Mucosa of gallbladder (tissue), 1 donor: ENCODE data around the gene SUMO2. TPM values are rescaled to one million over a fixed set of nuclear protein-coding genes. Genes with fewer than 3 reads are reported as not detected.
"Not testable (repeated sequence)": the region's sequence is repeated elsewhere in the genome, so short reads cannot be mapped to it uniquely, and the experiment has no call there.

Experiments
- DNase-seq: peaks from one replicate; pipeline ENCODE4 v3.0.0-alpha.2; 2020; ENCODE audit warnings: low spot score
- total RNA-seq: library from RNA; stranded (reverse); gene quantifications from one replicate; pipeline ENCODE4 v1.2.1, GENCODE V29; 2021
- donor health status: DM: no; HTN: no; CAD: no.

SUMO2 gene
- total RNA-seq, 1 donor from 2014 or later, result 353 TPM

DNA sequence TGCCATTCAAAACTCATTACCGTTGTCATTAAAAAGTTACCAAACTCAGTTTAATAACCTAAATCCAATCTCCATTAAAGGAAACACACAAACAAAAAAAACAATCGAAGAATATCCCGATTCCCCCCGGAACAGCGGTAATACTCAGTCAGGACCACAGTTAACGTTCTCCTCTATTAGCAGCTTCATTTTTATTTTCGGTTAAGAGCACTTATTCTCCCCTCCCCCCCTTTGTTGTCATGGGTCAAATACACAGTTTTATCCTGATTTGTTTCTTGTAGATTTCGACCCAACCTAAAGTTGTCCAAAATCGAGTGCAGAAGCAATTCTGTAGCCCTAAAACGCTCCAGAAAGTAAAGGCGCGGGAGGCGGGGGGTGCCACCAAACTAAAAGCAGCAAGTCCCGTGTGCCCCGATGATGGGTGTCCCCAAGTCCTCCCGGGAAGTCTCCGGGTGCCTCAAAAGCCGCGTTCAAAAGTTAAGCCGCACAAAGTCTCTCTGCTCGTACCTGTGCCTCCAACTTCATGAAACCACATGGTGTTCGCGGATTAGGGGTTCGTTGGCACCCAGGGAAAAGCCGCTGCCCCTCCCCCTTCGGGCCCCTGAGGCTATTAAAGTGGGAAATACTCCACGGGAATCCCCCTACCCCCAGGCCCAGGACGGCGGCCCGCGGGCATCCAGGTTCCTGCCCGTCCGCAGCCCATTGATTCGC, 996 bp downstream of the SUMO2 start:
- peak; percentile 17 for DNase-seq

- DNase-seq, result no peak
Observed at GRCh38 chr17:75181110-75181509, 1.6 kb downstream of the SUMO2 start.

GRCh38 chr17:75178453-75178852, 4.3 kb downstream of the SUMO2 start:
- DNase-seq, result no peak

DNA sequence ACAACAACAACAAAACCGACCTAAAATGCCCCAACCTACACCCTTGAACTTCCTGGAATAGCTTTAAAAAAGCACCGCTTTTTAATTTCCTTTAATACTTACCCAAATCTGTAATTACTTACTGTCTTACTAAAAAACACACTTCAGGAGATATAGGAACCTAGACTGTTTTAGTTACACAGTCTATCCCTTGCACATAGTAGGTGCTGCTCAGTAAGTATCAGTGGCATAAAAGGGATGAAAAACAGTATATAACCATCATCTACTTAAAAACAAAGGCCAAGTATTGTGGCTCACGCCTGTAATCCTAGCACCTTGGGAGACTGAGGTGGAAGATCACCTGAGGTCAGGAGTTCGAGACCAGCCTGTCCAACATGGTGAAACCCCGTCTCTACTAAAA, 6.1 kb downstream of the SUMO2 start:
- DNase-seq, result no peak

- no peak for DNase-seq
Observed at GRCh38 chr17:75174996-75175395, 7.8 kb downstream of the SUMO2 start.

DNA sequence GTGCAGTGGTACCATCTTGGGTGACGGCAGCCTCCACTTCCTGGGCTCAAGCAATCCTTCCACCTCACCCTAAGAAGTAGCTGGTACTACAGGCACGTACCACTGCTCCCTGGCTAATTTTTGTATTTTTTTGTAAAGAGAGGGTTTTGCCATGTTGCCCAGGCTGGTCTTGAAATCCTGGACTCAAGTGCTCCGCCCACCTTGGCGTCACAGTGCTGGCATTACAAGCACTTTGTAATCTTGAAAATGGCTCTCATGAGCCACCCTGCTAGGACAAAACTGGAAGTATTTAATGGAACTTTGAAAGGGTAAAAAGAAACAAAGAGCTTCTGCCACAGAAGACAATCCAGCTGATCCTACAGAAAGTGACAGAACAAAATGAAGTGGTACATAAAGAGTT, 9.2 kb downstream of the SUMO2 start:
- no peak for DNase-seq

DNA sequence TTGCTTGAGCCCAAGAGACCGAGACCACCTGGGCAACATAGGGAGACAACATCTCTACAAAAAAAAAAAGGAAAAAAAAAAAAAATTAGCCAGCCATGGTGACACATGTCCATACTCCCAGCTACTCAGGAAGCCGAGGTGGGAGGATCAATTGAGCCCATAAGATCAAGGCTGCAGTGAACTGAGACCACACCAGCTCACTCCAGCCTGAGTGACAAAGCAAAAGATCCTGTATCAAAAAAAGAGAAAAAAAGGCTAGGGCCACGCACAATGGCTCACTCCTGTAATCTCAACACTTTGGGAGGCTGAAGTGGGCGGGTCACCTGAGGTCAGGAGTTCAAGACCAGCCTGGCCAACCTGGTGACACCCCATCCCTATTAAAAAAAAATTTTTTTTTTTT, 13.8 kb downstream of the SUMO2 start:
- no peak for DNase-seq

GRCh38 chr17:75164606-75165005, 18.2 kb downstream of the SUMO2 start:
- DNase-seq, result not testable (repeated sequence)

- no peak for DNase-seq
Observed at GRCh38 chr17:75163074-75163473, 19.7 kb downstream of the SUMO2 start.

DNA sequence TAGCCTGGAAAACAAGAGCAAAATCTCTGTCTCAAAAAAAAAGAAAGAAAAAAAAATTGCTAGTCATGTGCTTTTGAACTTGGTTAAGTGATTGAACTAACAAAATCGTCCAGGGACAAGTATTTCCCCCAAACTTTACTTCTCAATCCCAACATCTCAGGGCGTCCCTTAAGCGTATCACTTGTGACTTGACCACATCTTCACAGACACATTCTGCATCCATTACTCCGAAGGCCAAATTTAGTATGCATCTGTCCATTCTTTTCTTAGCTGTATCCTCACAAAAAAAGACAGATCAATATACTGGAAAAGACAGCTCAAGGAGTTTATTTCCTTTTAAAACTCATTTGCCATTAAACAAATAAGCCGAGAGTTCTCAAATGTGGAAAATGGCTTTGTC, 22.5 kb downstream of the SUMO2 start:
- DNase-seq, result no peak

GRCh38 chr17:75159196-75160031, 23.3 kb downstream of the SUMO2 start:
- DNase-seq, result no peak

DNA sequence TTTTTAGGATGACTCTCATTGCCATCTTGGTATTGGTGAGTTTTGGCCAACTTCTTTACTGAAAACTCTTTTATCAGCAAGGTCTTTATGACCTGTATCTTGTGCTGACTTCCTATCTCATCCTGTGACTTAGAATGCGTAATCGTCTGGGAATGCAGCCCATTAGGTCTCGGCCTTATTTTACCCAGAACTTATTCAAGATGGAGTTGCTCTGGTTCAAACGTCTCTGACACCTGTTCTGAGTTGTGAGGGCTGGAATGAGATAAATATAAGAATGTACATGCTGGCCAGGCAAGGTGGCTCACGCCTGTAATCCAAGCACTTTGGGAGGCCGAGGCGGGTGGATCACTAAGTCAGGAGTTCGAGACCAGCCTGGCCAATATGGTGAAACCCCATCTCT, 24.3 kb downstream of the SUMO2 start:
- not testable (repeated sequence) for DNase-seq

- no peak for DNase-seq
Observed at GRCh38 chr17:75155191-75155601, 27.6 kb downstream of the SUMO2 start.

DNA sequence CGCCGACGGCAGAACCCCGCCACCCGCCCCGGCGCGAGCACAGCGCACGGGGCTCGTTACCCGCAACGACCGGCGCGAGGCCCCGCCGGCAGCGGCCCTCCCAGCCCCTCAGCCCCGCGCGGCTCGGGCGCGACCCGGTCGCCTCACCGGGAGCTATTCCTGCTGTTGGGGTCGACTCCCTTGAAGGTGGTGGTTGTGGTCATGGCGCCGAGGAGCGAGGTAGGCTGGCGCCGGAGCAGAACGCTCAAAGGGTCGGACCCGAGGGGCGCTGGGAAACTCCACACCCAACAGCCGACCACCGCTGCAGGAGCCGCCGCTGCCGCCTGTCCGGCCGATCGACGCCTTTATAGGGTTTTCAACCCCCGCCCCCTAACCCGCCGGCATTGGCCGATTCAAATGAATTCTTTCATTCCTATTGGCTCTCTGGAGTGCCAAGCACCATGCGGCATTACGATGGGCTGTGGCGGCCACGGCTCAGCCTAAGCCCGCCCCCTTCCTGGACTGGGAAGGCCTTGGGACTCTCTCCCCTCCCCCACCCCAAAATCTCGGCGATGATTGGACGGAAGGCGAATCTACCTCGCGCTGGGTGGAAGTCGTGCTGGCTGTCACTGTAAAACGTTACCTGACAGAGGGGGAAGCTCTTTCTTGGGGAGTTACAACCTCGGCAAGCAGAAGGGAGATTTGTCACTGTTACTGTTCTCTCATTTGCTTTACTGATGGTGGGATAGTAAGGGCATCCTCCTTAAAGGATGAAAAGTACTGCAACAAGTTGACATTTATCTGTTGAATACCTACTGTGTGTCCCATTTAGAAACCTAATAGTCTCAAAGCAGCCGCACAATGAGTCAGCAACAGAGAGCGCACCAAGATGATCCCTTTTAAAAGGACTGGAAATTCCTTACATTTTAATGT, 28.3 kb downstream of the SUMO2 start, which contains the start of gene JPT1:
JPT1 (minus strand) TSS at position 318 of the 912 bp plus-strand sequence; CDS start at position 203, 115 bp downstream.
- peak; percentile 99 for DNase-seq

- DNase-seq, result peak; percentile 17
Observed at GRCh38 chr17:75153780-75154194, 29.0 kb downstream of the SUMO2 start.

DNA sequence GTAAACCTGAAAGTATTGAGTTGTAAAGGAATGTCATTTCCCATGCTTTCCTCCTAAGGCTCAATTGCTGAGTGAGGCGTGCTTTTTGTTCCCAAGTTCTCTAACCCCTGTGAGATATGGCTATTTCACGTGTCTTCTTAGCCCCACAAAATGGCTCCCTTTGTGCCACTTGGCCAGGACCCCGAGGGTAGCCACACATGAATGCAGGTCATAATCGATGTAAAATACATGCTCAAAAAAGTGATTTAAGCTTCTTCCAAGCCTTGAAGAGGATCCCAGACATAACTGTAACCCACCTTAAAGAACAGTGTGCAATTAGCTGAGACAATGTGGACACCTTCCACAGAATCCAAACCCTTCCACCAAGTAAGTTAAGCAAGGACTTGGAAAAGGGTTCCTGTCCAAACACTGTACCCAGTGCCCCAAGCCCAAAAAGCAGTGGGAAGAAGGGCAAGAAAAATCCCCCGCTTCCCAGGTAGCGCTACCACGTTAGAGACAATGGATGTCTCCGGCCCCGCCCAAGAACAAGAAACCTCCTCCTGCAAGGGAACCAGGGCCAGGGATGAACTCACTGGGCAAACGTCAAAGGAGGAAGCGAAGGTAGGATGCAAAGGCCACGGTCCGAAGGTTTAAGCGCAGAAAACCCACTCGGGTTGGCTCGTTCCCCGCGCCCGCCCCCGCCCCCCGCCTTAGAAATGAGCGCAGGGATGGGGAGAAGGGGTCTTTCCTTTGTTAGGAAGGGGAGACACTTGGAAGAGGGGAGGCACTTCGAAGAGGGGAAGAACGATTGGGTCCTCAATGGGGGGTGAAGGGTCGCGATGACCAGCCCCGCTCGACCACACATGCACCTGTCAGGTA, 29.6 kb downstream of the SUMO2 start:
- DNase-seq, result peak; percentile 56

- no peak for DNase-seq
Observed at GRCh38 chr17:75152523-75152921, 30.2 kb downstream of the SUMO2 start.

- no peak for DNase-seq
Observed at GRCh38 chr17:75151930-75152329, 30.8 kb downstream of the SUMO2 start.

DNA sequence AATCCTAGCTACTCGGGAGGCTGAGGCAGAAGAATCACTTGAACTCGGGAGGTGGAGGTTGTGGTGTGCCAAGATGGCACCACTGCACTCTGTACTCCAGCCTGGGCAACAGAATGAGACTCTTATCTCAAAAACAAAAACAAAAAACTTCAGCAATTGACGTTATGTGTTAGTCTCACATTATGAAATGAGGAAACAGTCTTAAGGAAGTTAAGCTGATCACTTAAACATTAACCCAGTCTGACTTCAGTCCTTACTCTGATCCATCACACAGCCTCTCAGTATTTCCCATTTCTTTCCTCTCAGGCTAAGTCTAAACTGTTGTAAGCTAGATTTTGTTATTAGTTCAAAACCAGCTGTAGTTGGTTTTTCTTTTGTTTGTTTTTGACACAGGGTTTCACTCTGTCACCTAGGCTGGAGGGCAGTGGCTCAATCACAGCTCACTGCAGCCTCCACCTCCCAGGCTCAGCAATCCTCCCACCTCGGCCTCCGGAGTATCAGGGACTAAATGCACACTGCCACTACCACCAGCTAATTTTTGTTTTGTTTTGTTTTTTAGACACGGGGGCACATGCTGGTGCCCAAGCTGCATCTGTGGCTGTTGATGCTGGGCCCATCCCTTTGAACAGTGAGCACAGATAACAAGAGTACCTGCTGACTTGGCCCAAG, 34.7 kb downstream of the SUMO2 start:
- DNase-seq, result no peak

DNA sequence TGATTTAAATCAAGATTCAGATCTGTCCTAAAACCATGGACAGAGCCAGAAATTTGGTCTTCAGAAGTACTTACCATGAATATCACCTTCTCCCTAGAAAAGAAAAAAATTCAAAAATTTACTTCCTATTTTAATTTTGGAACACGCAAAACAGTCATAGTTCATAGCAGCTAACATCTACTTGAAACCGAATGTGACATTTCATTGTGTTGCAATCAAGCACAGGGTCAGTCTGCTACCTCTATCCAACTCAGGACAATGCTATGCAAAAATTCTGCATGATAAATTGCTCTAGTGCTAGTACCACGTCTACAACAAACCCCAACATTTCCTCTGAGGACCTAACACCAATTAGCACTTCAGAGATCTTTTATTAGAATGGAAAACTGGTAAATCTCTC, 36.2 kb downstream of the SUMO2 start:
- no peak for DNase-seq
